ENCODE measurements around the gene KBTBD4. TPM values are rescaled to one million over a fixed set of nuclear protein-coding genes. Genes with fewer than 3 reads are reported as not detected.
A peak's percentile ranks its signal among the peaks of the same experiment; 100 is the strongest.

Gene KBTBD4
- polyA plus RNA-seq, 2 of the 4 experiments (the other 2 are of a cell fraction) = 21.0 to 22.8 TPM

- CTCF ChIA-PET = interaction anchor here (1.0 kb wide), 1 partner anchor 237 kb away, joined by 3 read pairs; no protein-coding TSS in a partner anchor
- no peaks in the 10 kb centered on the region for H3K4me1 ChIP-seq
- H3K9me3 ChIP-seq = no peaks in the 10 kb centered on the region
- FAIRE-seq = no peak
- no peak for DNase-seq (ENCODE audit: low read depth in 1 of 2, low spot score in 1 of 2)
- ATAC-seq = peak in 1 of 2 experiments; percentile 15; a peak in 1 of 6 replicates
- no peak overlapping the region for H3K27ac ChIP-seq
- H3K4me3 ChIP-seq = no peak overlapping the region
- TF ChIP-seq ELK1 (IDR thresholded peaks at IDR 0.05; ENCODE audit: low read depth, low read length) (no peak), JUNB (IDR thresholded peaks at IDR 0.05) (no peak), GATA3 (IDR thresholded peaks at IDR 0.05; ENCODE audit: borderline replicate concordance) (no peak), POLR2A (IDR thresholded peaks at IDR 0.05; ENCODE audit: low read length) (no peak), POLR2AphosphoS2 (conservative IDR thresholded peaks at IDR 0.05; ENCODE audit: low read length) (no peak), PBX3 (IDR thresholded peaks at IDR 0.05) (no peak), CBX8 (IDR thresholded peaks at IDR 0.05) (no peak), ZC3H11A (IDR thresholded peaks at IDR 0.05) (no peak), RAD21 (conservative IDR thresholded peaks at IDR 0.05 in 1 of 2, IDR thresholded peaks at IDR 0.05 in 1 of 2) (no peak), CTCF (IDR thresholded peaks at IDR 0.05) (no peak), RARB (CRISPR knock-in tag; IDR thresholded peaks at IDR 0.05) (no peak), RNF2 (IDR thresholded peaks at IDR 0.05; ENCODE audit: borderline replicate concordance, low read depth) (no peak), RCOR1 (IDR thresholded peaks at IDR 0.05; ENCODE audit: low read depth, low read length) (no peak), ZSCAN20 (CRISPR knock-in tag; IDR thresholded peaks at IDR 0.05) (no peak), HEYL (CRISPR knock-in tag; IDR thresholded peaks at IDR 0.05) (no peak), JUN (IDR thresholded peaks at IDR 0.05) (no peak), EHMT2 (IDR thresholded peaks at IDR 0.05; ENCODE audit: low read depth) (no peak), ZFP36 (IDR thresholded peaks at IDR 0.05; ENCODE audit: borderline replicate concordance, partially characterized antibody) (no peak), RFX5 (IDR thresholded peaks at IDR 0.05) (no peak)
- POLR2A ChIA-PET = no interaction called here
- no peak overlapping the region for H3K4me2 ChIP-seq
- 92% methylated on average over 6 of the region's 6 CpGs for WGBS (ENCODE audit: missing lambda C conversion rate)
Observed at GRCh38 chr11:47611348-47611794, 32.6 kb upstream of the KBTBD4 start.

GRCh38 chr11:47609675-47610074 is 30.9 kb upstream of the KBTBD4 start:
- ChIA-PET CTCF (interaction anchor here (0.6 to 1.7 kb wide), 3 partner anchors 11 to 30 kb away, joined by 3 to 6 read pairs (median 3); no protein-coding TSS in a partner anchor), POLR2A (interaction anchor here (0.9 kb wide), 1 partner anchor 11 kb away, joined by 3 read pairs; no protein-coding TSS in a partner anchor)
- Histone ChIP-seq H3K4me2 (no peak overlapping the region), H3K4me1 (no peaks in the 10 kb centered on the region), H3K4me3 (no peak overlapping the region), H3K9me3 (no peaks in the 10 kb centered on the region), H3K27ac (no peak overlapping the region)
- ATAC-seq (no peak; a peak in 1 of 6 replicates), DNase-seq (ENCODE audit: low read depth in 1 of 2, low spot score in 1 of 2) (no peak), FAIRE-seq (no peak)
- TF ChIP-seq HOXA7 (CRISPR knock-in tag; IDR thresholded peaks at IDR 0.05) (no peak), JUNB (IDR thresholded peaks at IDR 0.05) (no peak)
- 84% methylated on average over 3 of the region's 3 CpGs for WGBS (ENCODE audit: missing lambda C conversion rate)

- POLR2A ChIA-PET = interaction anchor here (0.7 to 1.2 kb wide), 2 partner anchors 108 to 1148 kb away, joined by 3 read pairs; partner anchors contain the start of gene AGBL2
- TF ChIP-seq SREBF2 (IDR thresholded peaks at IDR 0.05) = no peak
- no peak for TF ChIP-seq NR3C1 (IDR thresholded peaks at IDR 0.05)
- TF ChIP-seq ATOH8 (CRISPR knock-in tag; IDR thresholded peaks at IDR 0.05; ENCODE audit: low read depth) = no peak
- no peak for TF ChIP-seq POLR2A (IDR thresholded peaks at IDR 0.05; ENCODE audit: low read length)
- no peak for TF ChIP-seq MAX (IDR thresholded peaks at IDR 0.05)
- no peak for TF ChIP-seq JUN (IDR thresholded peaks at IDR 0.05)
- no peak for TF ChIP-seq EHF (CRISPR knock-in tag; IDR thresholded peaks at IDR 0.05)
- TF ChIP-seq REST (IDR thresholded peaks at IDR 0.05) = no peak
- no peak for TF ChIP-seq ZSCAN20 (CRISPR knock-in tag; IDR thresholded peaks at IDR 0.05)
- TF ChIP-seq HEYL (CRISPR knock-in tag; IDR thresholded peaks at IDR 0.05) = no peak
- no peak for TF ChIP-seq TP53 (CRISPR knock-in tag; IDR thresholded peaks at IDR 0.05)
Observed at GRCh38 chr11:47607380-47607779, 28.6 kb upstream of the KBTBD4 start.

More at GRCh38 chr11:47607380-47607779, 28.6 kb upstream of the KBTBD4 start:
- Histone ChIP-seq H3K4me3 (no peak overlapping the region), H3K4me2 (no peak overlapping the region), H3K9me3 (no peaks in the 10 kb centered on the region), H3K27ac (no peak overlapping the region), H3K4me1 (no peaks in the 10 kb centered on the region)
- no peak for ATAC-seq
- no peak for FAIRE-seq
- WGBS (ENCODE audit: missing lambda C conversion rate) = 94% methylated on average over 7 of the region's 7 CpGs
- CTCF ChIA-PET = interaction anchor here (1.2 to 3.1 kb wide), 3 partner anchors 10 to 246 kb away, joined by 3 to 12 read pairs (median 6); no protein-coding TSS in a partner anchor
- DNase-seq (ENCODE audit: low read depth in 1 of 2, low spot score in 1 of 2) = no peak
